ENCODE results near the gene IL17RD. TPM values are rescaled to one million over a fixed set of nuclear protein-coding genes. Genes with fewer than 3 reads are reported as not detected.

Gene IL17RD
- total RNA-seq, 1 experiment from 2014 or later: 3.5 TPM

DNA sequence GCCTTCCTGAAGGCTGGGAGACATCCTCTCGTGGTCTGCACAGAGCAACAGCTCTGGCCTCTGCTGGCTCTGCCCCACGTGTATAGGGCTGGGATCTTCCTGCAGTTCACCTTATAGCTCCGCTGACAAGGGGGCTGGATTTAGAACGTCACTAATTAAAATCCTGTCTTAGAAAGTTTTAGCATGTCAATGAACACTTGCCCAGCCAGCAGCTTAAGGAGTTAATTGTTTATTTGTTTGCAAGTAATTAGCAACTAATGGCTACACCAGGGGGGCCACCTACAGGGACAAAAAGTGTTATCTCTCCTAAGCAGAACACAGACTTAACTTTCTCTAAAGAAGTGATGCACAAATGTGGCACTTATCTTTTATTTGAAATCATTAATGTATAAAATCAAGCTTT is 34.7 kb upstream of the IL17RD start, which contains the start of gene HESX1:
HESX1 (minus strand) TSS at position 84 of the 403 bp plus-strand sequence; CDS start at position 24, 60 bp downstream.
- CTCF ChIA-PET: interaction anchor here (0.7 kb wide), 1 partner anchor 83 kb away, joined by 5 read pairs; no protein-coding TSS in a partner anchor
- no peak for ATAC-seq
- POLR2A ChIA-PET: no interaction called here

DNA sequence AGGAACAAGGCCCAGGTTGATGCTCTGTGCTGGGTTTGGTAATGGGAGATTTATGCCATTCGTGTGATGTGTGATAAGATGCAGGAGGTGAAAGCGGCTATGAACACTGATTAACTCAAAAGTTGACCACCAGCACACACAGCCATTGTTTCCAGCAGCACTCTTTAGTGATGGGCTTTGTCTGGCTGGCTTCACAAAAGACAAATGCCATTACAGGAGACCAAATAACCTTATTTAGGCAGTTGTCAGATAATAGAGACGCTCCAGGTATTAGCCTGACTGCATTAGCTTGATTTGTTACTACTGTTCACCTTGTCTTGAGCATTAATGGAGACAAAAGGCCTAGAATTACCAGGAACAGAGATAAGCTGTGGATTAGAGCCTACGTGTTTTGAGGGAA is 29.5 kb upstream of the IL17RD start:
- CTCF ChIA-PET: no interaction called here
- no TSS peak for BruUV-seq (replicated peaks)
- Histone ChIP-seq H3K27me3 (ENCODE audit: control insufficient read depth, insufficient read depth, low read length) (no peaks in the 10 kb centered on the region), H3K27ac (ENCODE audit: low read length) (no peak overlapping the region), H3K36me3 (ENCODE audit: control insufficient read depth, insufficient read depth, low read length) (no peaks in the 10 kb centered on the region), H3K4me3 (ENCODE audit: low read depth in 2 of 2, low read length in 2 of 2) (no peak overlapping the region), H3K4me1 (ENCODE audit: control insufficient read depth, insufficient read depth, low read length) (no peaks in the 10 kb centered on the region), H3K9me3 (ENCODE audit: control insufficient read depth, insufficient read depth, low read depth, low read length) (no peaks in the 10 kb centered on the region)
- ATAC-seq: no peak
- TF ChIP-seq, protein P1, sequence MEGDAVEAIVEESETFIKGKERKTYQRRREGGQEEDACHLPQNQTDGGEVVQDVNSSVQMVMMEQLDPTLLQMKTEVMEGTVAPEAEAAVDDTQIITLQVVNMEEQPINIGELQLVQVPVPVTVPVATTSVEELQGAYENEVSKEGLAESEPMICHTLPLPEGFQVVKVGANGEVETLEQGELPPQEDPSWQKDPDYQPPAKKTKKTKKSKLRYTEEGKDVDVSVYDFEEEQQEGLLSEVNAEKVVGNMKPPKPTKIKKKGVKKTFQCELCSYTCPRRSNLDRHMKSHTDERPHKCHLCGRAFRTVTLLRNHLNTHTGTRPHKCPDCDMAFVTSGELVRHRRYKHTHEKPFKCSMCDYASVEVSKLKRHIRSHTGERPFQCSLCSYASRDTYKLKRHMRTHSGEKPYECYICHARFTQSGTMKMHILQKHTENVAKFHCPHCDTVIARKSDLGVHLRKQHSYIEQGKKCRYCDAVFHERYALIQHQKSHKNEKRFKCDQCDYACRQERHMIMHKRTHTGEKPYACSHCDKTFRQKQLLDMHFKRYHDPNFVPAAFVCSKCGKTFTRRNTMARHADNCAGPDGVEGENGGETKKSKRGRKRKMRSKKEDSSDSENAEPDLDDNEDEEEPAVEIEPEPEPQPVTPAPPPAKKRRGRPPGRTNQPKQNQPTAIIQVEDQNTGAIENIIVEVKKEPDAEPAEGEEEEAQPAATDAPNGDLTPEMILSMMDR (IDR thresholded peaks at IDR 0.05): no peak
- TF ChIP-seq TCF7L2 (IDR thresholded peaks at IDR 0.05; ENCODE audit: low read depth, low read length): no peak
- TF ChIP-seq POLR2AphosphoS5 (IDR thresholded peaks at IDR 0.05; ENCODE audit: low read depth, low read length): no peak
- DNase-seq (ENCODE audit: low read depth, low spot score): no peak
- intact Hi-C loops (cut with micrococcal nuclease; ENCODE audit: unreplicated experiment): no loop called here
- in situ Hi-C loops (cut with HindIII; ENCODE audit: low pct_unique_long_range_greater_than_20kb, low sequenced_read_pairs): no loop called here
- POLR2A ChIA-PET: no interaction called here

More for the DNA sequence above, 34.7 kb upstream of the IL17RD start, which contains the start of gene HESX1:
- Histone ChIP-seq H3K4me1 (ENCODE audit: control insufficient read depth, insufficient read depth, low read length) (no peaks in the 10 kb centered on the region), H3K9me3 (ENCODE audit: control insufficient read depth, insufficient read depth, low read depth, low read length) (no peaks in the 10 kb centered on the region), H3K27me3 (ENCODE audit: control insufficient read depth, insufficient read depth, low read length) (no peaks in the 10 kb centered on the region), H3K4me3 (ENCODE audit: low read depth in 2 of 2, low read length in 2 of 2) (no peak within 1 kb of the TSS), H3K27ac (ENCODE audit: low read length) (no peak within 1 kb of the TSS), H3K36me3 (ENCODE audit: control insufficient read depth, insufficient read depth, low read length) (no peaks in the 10 kb centered on the region)
- intact Hi-C loops (cut with micrococcal nuclease; ENCODE audit: unreplicated experiment) (no loop called here), in situ Hi-C loops (cut with HindIII; ENCODE audit: low pct_unique_long_range_greater_than_20kb, low sequenced_read_pairs) (no loop called here)
- DNase-seq (ENCODE audit: low read depth, low spot score): no peak
- TF ChIP-seq TCF7L2 (IDR thresholded peaks at IDR 0.05; ENCODE audit: low read depth, low read length): no peak
- no peak for TF ChIP-seq POLR2AphosphoS5 (IDR thresholded peaks at IDR 0.05; ENCODE audit: low read depth, low read length)
- TF ChIP-seq, protein P1 (IDR thresholded peaks at IDR 0.05): no peak
- no peak for TF ChIP-seq SIN3A (IDR thresholded peaks at IDR 0.05; ENCODE audit: borderline replicate concordance, insufficient read depth, low read depth, low read length)
- no TSS peak for BruUV-seq (replicated peaks)

DNA sequence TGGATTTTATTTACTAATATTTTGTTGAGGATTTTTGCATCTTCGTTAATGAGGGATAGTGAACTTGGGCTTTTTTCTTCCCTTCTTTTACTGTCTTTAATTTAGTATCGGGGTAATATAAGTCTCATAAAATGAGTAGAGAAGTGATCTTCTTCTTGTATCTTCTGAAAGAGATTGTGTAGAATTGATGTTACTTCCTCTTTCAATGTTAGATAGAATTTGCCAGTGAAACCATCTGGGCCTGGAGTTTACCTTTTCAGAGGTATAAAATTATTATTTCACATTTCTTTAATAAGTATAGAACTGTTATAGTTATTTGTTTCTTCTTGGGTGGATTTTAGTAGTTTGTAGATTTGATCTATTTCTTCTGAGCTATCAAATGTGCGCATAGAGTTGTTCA is 26.9 kb upstream of the IL17RD start:
- ChIA-PET CTCF (no interaction called here), POLR2A (interaction anchor here (0.6 kb wide), 1 partner anchor 96 kb away, joined by 4 read pairs; no protein-coding TSS in a partner anchor)
- in situ Hi-C loops (cut with HindIII; ENCODE audit: low pct_unique_long_range_greater_than_20kb, low sequenced_read_pairs): no loop called here
- Histone ChIP-seq H3K36me3 (ENCODE audit: control insufficient read depth, insufficient read depth, low read length) (no peaks in the 10 kb centered on the region), H3K4me3 (ENCODE audit: low read depth in 2 of 2, low read length in 2 of 2) (no peak overlapping the region), H3K27me3 (ENCODE audit: control insufficient read depth, insufficient read depth, low read length) (no peaks in the 10 kb centered on the region), H3K27ac (ENCODE audit: low read length) (no peak overlapping the region), H3K9me3 (ENCODE audit: control insufficient read depth, insufficient read depth, low read depth, low read length) (no peaks in the 10 kb centered on the region), H3K4me1 (ENCODE audit: control insufficient read depth, insufficient read depth, low read length) (no peaks in the 10 kb centered on the region)
- TF ChIP-seq, protein P1 (IDR thresholded peaks at IDR 0.05): no peak
- TF ChIP-seq, protein P2, sequence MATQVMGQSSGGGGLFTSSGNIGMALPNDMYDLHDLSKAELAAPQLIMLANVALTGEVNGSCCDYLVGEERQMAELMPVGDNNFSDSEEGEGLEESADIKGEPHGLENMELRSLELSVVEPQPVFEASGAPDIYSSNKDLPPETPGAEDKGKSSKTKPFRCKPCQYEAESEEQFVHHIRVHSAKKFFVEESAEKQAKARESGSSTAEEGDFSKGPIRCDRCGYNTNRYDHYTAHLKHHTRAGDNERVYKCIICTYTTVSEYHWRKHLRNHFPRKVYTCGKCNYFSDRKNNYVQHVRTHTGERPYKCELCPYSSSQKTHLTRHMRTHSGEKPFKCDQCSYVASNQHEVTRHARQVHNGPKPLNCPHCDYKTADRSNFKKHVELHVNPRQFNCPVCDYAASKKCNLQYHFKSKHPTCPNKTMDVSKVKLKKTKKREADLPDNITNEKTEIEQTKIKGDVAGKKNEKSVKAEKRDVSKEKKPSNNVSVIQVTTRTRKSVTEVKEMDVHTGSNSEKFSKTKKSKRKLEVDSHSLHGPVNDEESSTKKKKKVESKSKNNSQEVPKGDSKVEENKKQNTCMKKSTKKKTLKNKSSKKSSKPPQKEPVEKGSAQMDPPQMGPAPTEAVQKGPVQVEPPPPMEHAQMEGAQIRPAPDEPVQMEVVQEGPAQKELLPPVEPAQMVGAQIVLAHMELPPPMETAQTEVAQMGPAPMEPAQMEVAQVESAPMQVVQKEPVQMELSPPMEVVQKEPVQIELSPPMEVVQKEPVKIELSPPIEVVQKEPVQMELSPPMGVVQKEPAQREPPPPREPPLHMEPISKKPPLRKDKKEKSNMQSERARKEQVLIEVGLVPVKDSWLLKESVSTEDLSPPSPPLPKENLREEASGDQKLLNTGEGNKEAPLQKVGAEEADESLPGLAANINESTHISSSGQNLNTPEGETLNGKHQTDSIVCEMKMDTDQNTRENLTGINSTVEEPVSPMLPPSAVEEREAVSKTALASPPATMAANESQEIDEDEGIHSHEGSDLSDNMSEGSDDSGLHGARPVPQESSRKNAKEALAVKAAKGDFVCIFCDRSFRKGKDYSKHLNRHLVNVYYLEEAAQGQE (IDR thresholded peaks at IDR 0.05; ENCODE audit: insufficient read depth in 1 of 2, low read depth in 2 of 2, low read length in 1 of 2): no peak
- TF ChIP-seq SIN3A (IDR thresholded peaks at IDR 0.05; ENCODE audit: borderline replicate concordance, insufficient read depth, low read depth, low read length) (no peak), TCF7L2 (IDR thresholded peaks at IDR 0.05; ENCODE audit: low read depth, low read length) (no peak), POLR2AphosphoS5 (IDR thresholded peaks at IDR 0.05; ENCODE audit: low read depth, low read length) (no peak)
- DNase-seq (ENCODE audit: low read depth, low spot score) (no peak), ATAC-seq (no peak)
- BruUV-seq (replicated peaks): no TSS peak
- intact Hi-C loops (cut with micrococcal nuclease; ENCODE audit: unreplicated experiment): no loop called here

Data from Panc1 (cell line).